CD4-positive, CD25-positive, alpha-beta regulatory T cell (primary cell): Measurements from ENCODE around the gene ADGRB3. TPM values are rescaled to one million over a fixed set of nuclear protein-coding genes. Genes with fewer than 3 reads are reported as not detected.

Source experiments
- ATAC-seq, 2 donors: fragments of 150-1000 bp; cut with Tn5 transposase; one replicate each; pipeline ENCODE4 v1.10.0; 2021; ENCODE audit warnings: low read depth in 2 of 2, moderate number of reproducible peaks in 2 of 2, moderate library complexity in 1 of 2
- DNase-seq, 3 donors: peaks; one replicate each; pipeline versions ENCODE4 v3.0.0 to v3.0.0-alpha.2; 2012 to 2022; ENCODE audit warnings: mixed read lengths in 1 of 3
- H3K27ac ChIP-seq: one replicate; pipeline ENCODE4 v1.7.0; 2013; ENCODE audit warnings: mild to moderate bottlenecking, low read length; ENCODE audit not compliant: insufficient read depth, poor library complexity, severe bottlenecking
- H3K27me3 ChIP-seq: one replicate; pipeline ENCODE4 v1.7.0; 2013; ENCODE audit warnings: low read length; ENCODE audit not compliant: control insufficient read depth, insufficient read depth
- H3K36me3 ChIP-seq: one replicate; pipeline ENCODE4 v1.7.0; 2013; ENCODE audit warnings: mild to moderate bottlenecking, low read length, moderate library complexity; ENCODE audit not compliant: control insufficient read depth, insufficient read depth
- H3K4me1 ChIP-seq: 2 replicates; pipeline ENCODE4 v1.7.0; 2013; ENCODE audit warnings: mild to moderate bottlenecking, low read length; ENCODE audit not compliant: insufficient read depth, control insufficient read depth, poor library complexity, severe bottlenecking
- H3K4me3 ChIP-seq: one replicate; pipeline ENCODE4 v1.7.0; 2013; ENCODE audit warnings: low read depth, mild to moderate bottlenecking, low read length, moderate library complexity
- H3K9me3 ChIP-seq, 2 experiments: 1 replicate in 1 of 2; 2 replicates in 1 of 2; pipeline ENCODE4 v1.7.0; 2013; ENCODE audit warnings: low read length in 2 of 2, mild to moderate bottlenecking in 1 of 2, moderate library complexity in 1 of 2; ENCODE audit not compliant: control insufficient read depth in 2 of 2
- H3K27ac Mint-ChIP-seq, 3 donors: one replicate each; pipeline ENCODE4 v1.8.0; 2020 to 2022; ENCODE audit warnings: mild to moderate bottlenecking in 3 of 3, mixed read lengths in 3 of 3, moderate library complexity in 2 of 3
- H3K27me3 Mint-ChIP-seq: one replicate; pipeline ENCODE4 v1.8.0; 2022; ENCODE audit warnings: mild to moderate bottlenecking, mixed read lengths
- H3K36me3 Mint-ChIP-seq: one replicate; pipeline ENCODE4 v1.8.0; 2020; ENCODE audit warnings: mixed read lengths
- H3K4me1 Mint-ChIP-seq, 4 donors: one replicate each; pipeline ENCODE4 v1.8.0; 2020 to 2022; ENCODE audit warnings: mixed read lengths in 4 of 4, mild to moderate bottlenecking in 1 of 4
- H3K4me3 Mint-ChIP-seq, 4 donors: one replicate each; pipeline ENCODE4 v1.8.0; 2020 to 2022; ENCODE audit warnings: mild to moderate bottlenecking in 4 of 4, mixed read lengths in 4 of 4, moderate library complexity in 3 of 4
- H3K9me3 Mint-ChIP-seq, 7 donors: one replicate each; pipeline ENCODE4 v1.8.0; 2020 to 2022; ENCODE audit warnings: mixed read lengths in 7 of 7, mild to moderate bottlenecking in 3 of 7, moderate library complexity in 2 of 7
- polyA plus RNA-seq, 4 donors: library from polyadenylated mRNA; unstranded; fragments of 300-500 nt; fragmentation: Illumina TruSeq; gene quantifications; one replicate each; pipeline ENCODE4 v1.2.3, GENCODE V29; 2021
- total RNA-seq: library from RNA; stranded (reverse); gene quantifications from one replicate; pipeline ENCODE4 v1.2.3, GENCODE V29; 2022

ADGRB3 gene
- total and polyA plus RNA-seq, 5 donors from 2014 or later = not detected

- Histone ChIP-seq H3K27me3 (no peaks in the 10 kb centered on the region), H3K4me1 (no peaks in the 10 kb centered on the region), H3K27ac (no peak overlapping the region), H3K9me3 (no peaks in the 10 kb centered on the region), H3K36me3 (no peaks in the 10 kb centered on the region), H3K4me3 (no peak overlapping the region)
- Mint-ChIP-seq H3K27me3 (no peaks in the 10 kb centered on the region), H3K4me3 (no peak overlapping the region), H3K27ac (no peak overlapping the region), H3K4me1 (no peaks in the 10 kb centered on the region), H3K9me3 (peaks cover 0 to 6% (median 0%) of the 10 kb centered on the region in 7 donors), H3K36me3 (no peaks in the 10 kb centered on the region)
- ATAC-seq = no peak
- DNase-seq = no peak
Observed at GRCh38 chr6:68730291-68731054, 95.4 kb downstream of the ADGRB3 start.

DNA sequence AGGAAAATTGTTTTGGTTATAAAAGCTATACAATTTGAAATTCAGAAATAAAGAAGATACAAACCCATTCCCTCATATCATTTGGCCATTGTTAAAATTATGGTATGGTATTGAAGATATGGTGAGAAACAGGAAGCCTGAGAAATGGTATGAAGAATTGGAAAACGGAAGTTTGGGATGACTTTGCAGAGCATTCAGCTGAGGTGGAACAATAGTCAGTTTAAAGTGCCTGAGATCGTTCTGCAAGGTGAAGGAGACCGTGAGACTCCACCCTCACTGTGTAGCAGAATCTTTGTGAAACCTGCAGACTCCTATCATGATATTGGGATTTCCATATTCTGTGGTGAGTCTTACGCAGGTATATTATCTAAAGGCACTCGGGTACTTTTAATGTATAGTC is 97.3 kb downstream of the ADGRB3 start:
- Mint-ChIP-seq H3K4me1 (no peaks in the 10 kb centered on the region), H3K4me3 (no peak overlapping the region), H3K36me3 (no peaks in the 10 kb centered on the region), H3K9me3 (peaks cover 0 to 6% (median 0%) of the 10 kb centered on the region in 7 donors), H3K27me3 (no peaks in the 10 kb centered on the region), H3K27ac (no peak overlapping the region)
- H3K4me3 ChIP-seq = no peak overlapping the region
- no peaks in the 10 kb centered on the region for H3K36me3 ChIP-seq
- H3K4me1 ChIP-seq = no peaks in the 10 kb centered on the region
- no peak for DNase-seq
- no peak overlapping the region for H3K27ac ChIP-seq
- no peak for ATAC-seq
- no peaks in the 10 kb centered on the region for H3K27me3 ChIP-seq
- no peaks in the 10 kb centered on the region for H3K9me3 ChIP-seq

- Mint-ChIP-seq H3K4me1 (peaks cover 0 to 8% (median 2%) of the 10 kb centered on the region in 4 donors), H3K36me3 (no peaks in the 10 kb centered on the region), H3K9me3 (peaks cover 0 to 7% (median 0%) of the 10 kb centered on the region in 7 donors), H3K27ac (no peak overlapping the region), H3K4me3 (no peak overlapping the region), H3K27me3 (no peaks in the 10 kb centered on the region)
- DNase-seq = no peak
- Histone ChIP-seq H3K4me3 (no peak overlapping the region), H3K4me1 (no peaks in the 10 kb centered on the region), H3K27ac (no peak overlapping the region), H3K9me3 (no peaks in the 10 kb centered on the region), H3K36me3 (no peaks in the 10 kb centered on the region), H3K27me3 (no peaks in the 10 kb centered on the region)
- ATAC-seq = no peak
Observed at GRCh38 chr6:68735866-68736265, 100.8 kb downstream of the ADGRB3 start.

GRCh38 chr6:68737061-68737460 is 102.0 kb downstream of the ADGRB3 start:
- peaks cover 0 to 7% (median 0%) of the 10 kb centered on the region in 7 donors for H3K9me3 Mint-ChIP-seq
- H3K27me3 Mint-ChIP-seq = no peaks in the 10 kb centered on the region
- Histone ChIP-seq H3K4me3 (no peak overlapping the region), H3K27ac (no peak overlapping the region), H3K4me1 (no peaks in the 10 kb centered on the region), H3K27me3 (no peaks in the 10 kb centered on the region), H3K9me3 (no peaks in the 10 kb centered on the region), H3K36me3 (no peaks in the 10 kb centered on the region)
- H3K36me3 Mint-ChIP-seq = no peaks in the 10 kb centered on the region
- ATAC-seq (no peak), DNase-seq (no peak)
- H3K4me1 Mint-ChIP-seq = peaks cover 0 to 16% (median 3%) of the 10 kb centered on the region in 4 donors
- no peak overlapping the region for H3K4me3 Mint-ChIP-seq
- H3K27ac Mint-ChIP-seq = no peak overlapping the region

DNA sequence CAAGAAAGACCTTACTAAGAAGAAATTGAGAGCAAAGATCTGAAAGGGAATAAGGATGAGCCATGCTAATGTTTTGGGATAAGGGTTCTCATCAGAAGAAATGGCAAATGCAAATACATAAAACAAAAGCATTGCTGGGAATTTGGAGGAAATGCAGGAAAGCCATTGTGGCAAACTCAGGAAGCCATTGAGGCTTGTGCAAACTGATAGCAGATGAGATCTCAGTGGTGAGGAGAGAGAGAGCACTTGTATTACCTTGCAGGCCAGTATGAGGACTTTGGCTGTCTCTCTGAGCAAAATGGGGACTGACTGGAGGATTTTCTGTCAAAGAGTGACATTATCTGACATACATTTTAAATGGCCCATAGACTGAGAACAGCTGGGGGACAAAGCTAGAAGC is 103.0 kb downstream of the ADGRB3 start:
- Mint-ChIP-seq H3K4me3 (no peak overlapping the region), H3K36me3 (no peaks in the 10 kb centered on the region), H3K27ac (no peak overlapping the region)

GRCh38 chr6:68740828-68741500 is 105.9 kb downstream of the ADGRB3 start:
- H3K4me3 Mint-ChIP-seq = no peak overlapping the region
- no peaks in the 10 kb centered on the region for H3K9me3 ChIP-seq
- H3K36me3 Mint-ChIP-seq = no peaks in the 10 kb centered on the region
- H3K27me3 Mint-ChIP-seq = no peaks in the 10 kb centered on the region
- no peaks in the 10 kb centered on the region for H3K27me3 ChIP-seq
- H3K4me1 ChIP-seq = no peaks in the 10 kb centered on the region
- no peak overlapping the region for H3K27ac ChIP-seq
- ATAC-seq (peak in 1 of 2 donors; percentile 57), DNase-seq (peak in 1 of 3 donors; percentile 28)
- H3K27ac Mint-ChIP-seq = peak overlapping the region in 1 of 3 donors; percentile 60
- peaks cover 0 to 23% (median 3%) of the 10 kb centered on the region in 4 donors for H3K4me1 Mint-ChIP-seq
- peaks cover 0 to 2% (median 0%) of the 10 kb centered on the region in 7 donors for H3K9me3 Mint-ChIP-seq
- H3K36me3 ChIP-seq = no peaks in the 10 kb centered on the region
- no peak overlapping the region for H3K4me3 ChIP-seq

More for the DNA sequence above, 103.0 kb downstream of the ADGRB3 start:
- Histone ChIP-seq H3K9me3 (no peaks in the 10 kb centered on the region), H3K27me3 (no peaks in the 10 kb centered on the region), H3K27ac (no peak overlapping the region), H3K4me1 (no peaks in the 10 kb centered on the region), H3K4me3 (no peak overlapping the region), H3K36me3 (no peaks in the 10 kb centered on the region)
- ATAC-seq (no peak), DNase-seq (no peak)
- Mint-ChIP-seq H3K4me1 (peaks cover 0 to 21% (median 3%) of the 10 kb centered on the region in 4 donors), H3K9me3 (peaks cover 0 to 5% (median 0%) of the 10 kb centered on the region in 7 donors), H3K27me3 (no peaks in the 10 kb centered on the region)

GRCh38 chr6:68741501-68742386 is 106.7 kb downstream of the ADGRB3 start:
- no peak overlapping the region for H3K27ac Mint-ChIP-seq
- peaks cover 0 to 2% (median 0%) of the 10 kb centered on the region in 7 donors for H3K9me3 Mint-ChIP-seq
- H3K27me3 Mint-ChIP-seq = no peaks in the 10 kb centered on the region
- peaks cover 0 to 23% (median 3%) of the 10 kb centered on the region in 4 donors for H3K4me1 Mint-ChIP-seq
- ATAC-seq = no peak
- H3K27ac ChIP-seq = no peak overlapping the region
- no peaks in the 10 kb centered on the region for H3K4me1 ChIP-seq
- no peaks in the 10 kb centered on the region for H3K9me3 ChIP-seq
- H3K4me3 Mint-ChIP-seq = no peak overlapping the region
- no peak for DNase-seq
- H3K36me3 Mint-ChIP-seq = no peaks in the 10 kb centered on the region
- no peaks in the 10 kb centered on the region for H3K36me3 ChIP-seq
- H3K27me3 ChIP-seq = no peaks in the 10 kb centered on the region
- H3K4me3 ChIP-seq = no peak overlapping the region
